K562 (cell line): ENCODE measurements around the gene RYR1. TPM values are rescaled to one million over a fixed set of nuclear protein-coding genes. Genes with fewer than 3 reads are reported as not detected.

Experiments
- ATAC-seq: fragments of 200-7000 bp; cut with Tn5 transposase; 3 replicates; pipeline ENCODE4 v1.9.1; 2020; ENCODE audit warnings: moderate library complexity
- BruUV-seq: library from RNA; stranded (reverse); fragments of 400-500 nt; replicated peaks from 2 replicates; lab custom pipeline; 2021; lab: Mats Ljungman, UMichigan
- CTCF ChIA-PET: fragments of 300-600 bp; formaldehyde crosslinking; extraction: SDS; loops from one replicate; lab custom pipeline; 2021; ENCODE audit warnings: low intra/inter-chr PET ratio; lab: Yijun Ruan, JAX
- POLR2A ChIA-PET: fragments of 300-600, 350-650 bp; sonication (Branson Sonifier 250); formaldehyde crosslinking; extraction: SDS; loops from one replicate; lab custom pipeline; 2021; ENCODE audit warnings: antibody characterized with exemption, inconsistent platforms; lab: Yijun Ruan, JAX
- DNase-seq, 4 experiments: peaks; one replicate each; pipeline versions ENCODE4 v3.0.0 to v3.0.0-alpha.2; 2011 to 2018; ENCODE audit warnings: low spot score in 3 of 4, mixed read lengths in 3 of 4; ENCODE audit errors: extremely low read depth in 1 of 4
- FAIRE-seq: peaks from 2 replicates; lab custom pipeline; 2011; peaks lifted over from hg19 to GRCh38; lab: Jason Lieb, UNC
- H2AFZ ChIP-seq: 2 replicates; pipeline ENCODE4 v1.6.0; 2011; ENCODE audit warnings: low read depth, low read length, control low read depth, inconsistent platforms
- H3K27ac ChIP-seq: fragments of 200-600 bp; 3 replicates; pipeline ENCODE4 v1.8.0; 2011; ENCODE audit warnings: low read depth, mild to moderate bottlenecking, control low read depth, inconsistent platforms, low read length, moderate library complexity, mixed read lengths; ENCODE audit errors: extremely low read depth
- H3K27me3 ChIP-seq, 2 experiments: fragments of 300-600 bp in 1 of 2; 2 replicates in 1 of 2; 3 replicates in 1 of 2; pipeline versions ENCODE4 v1.6.0 to v1.8.0; 2011; ENCODE audit warnings: inconsistent platforms in 2 of 2, low read length in 2 of 2, mild to moderate bottlenecking in 1 of 2, mixed read lengths in 1 of 2, moderate library complexity in 1 of 2; ENCODE audit not compliant: control insufficient read depth in 2 of 2, insufficient read depth in 2 of 2
- H3K36me3 ChIP-seq: fragments of 300-600 bp; 3 replicates; pipeline ENCODE4 v1.8.0; 2011; ENCODE audit warnings: mild to moderate bottlenecking, low read length, inconsistent platforms; ENCODE audit not compliant: control insufficient read depth, insufficient read depth
- H3K4me1 ChIP-seq, 2 experiments: fragments of 200-600 bp in 1 of 2; replicated peaks in 1 of 2; 2 replicates in 1 of 2; 3 replicates in 1 of 2; pipeline versions ENCODE4 v1.5.1 to v1.8.0; 2011; ENCODE audit warnings: inconsistent platforms in 2 of 2, low read length in 2 of 2, mild to moderate bottlenecking in 1 of 2, mixed read lengths in 1 of 2, moderate library complexity in 1 of 2; ENCODE audit not compliant: control insufficient read depth in 2 of 2, insufficient read depth in 2 of 2
- H3K4me2 ChIP-seq: 2 replicates; pipeline ENCODE4 v1.6.1; 2011; ENCODE audit warnings: low read length, control low read depth, inconsistent platforms, mixed read lengths; ENCODE audit not compliant: insufficient read depth
- H3K4me3 ChIP-seq: fragments of 200-600 bp; sonication (generic), shearing (Covaris generic); 2 replicates; pipeline ENCODE4 v1.5.1; 2016; ENCODE audit warnings: control low read depth, inconsistent platforms
- H3K79me2 ChIP-seq: fragments of 200-600 bp; 3 replicates; pipeline ENCODE4 v1.8.0; 2011; ENCODE audit warnings: low read length, inconsistent platforms; ENCODE audit not compliant: control insufficient read depth, insufficient read depth
- H3K9ac ChIP-seq, 2 experiments: 2 replicates each; pipeline versions ENCODE4 v1.6.0 to v1.6.1; 2011; ENCODE audit warnings: low read depth in 2 of 2, low read length in 2 of 2, control low read depth in 1 of 2, inconsistent platforms in 1 of 2, mild to moderate bottlenecking in 1 of 2, mixed read lengths in 1 of 2; ENCODE audit not compliant: insufficient read depth in 1 of 2
- H3K9me1 ChIP-seq: one replicate; pipeline ENCODE4 v1.6.0; 2011; ENCODE audit warnings: inconsistent platforms, mild to moderate bottlenecking, low read length, moderate library complexity; ENCODE audit not compliant: control insufficient read depth, insufficient read depth
- H3K9me3 ChIP-seq: replicated peaks from 2 replicates; pipeline ENCODE4 v1.5.1; 2011; ENCODE audit warnings: low read depth, low read length, inconsistent platforms; ENCODE audit not compliant: control insufficient read depth, insufficient read depth
- H4K20me1 ChIP-seq: replicated peaks from 2 replicates; pipeline ENCODE4 v1.6.1; 2011; ENCODE audit warnings: low read length, inconsistent platforms, mixed read lengths; ENCODE audit not compliant: control insufficient read depth, insufficient read depth
- CEBPZ ChIP-seq: fragments of 150-350 bp; IDR thresholded peaks from 2 replicates; pipeline ENCODE4 v1.6.1; 2014; ENCODE audit warnings: low read depth, mild to moderate bottlenecking, low read length, borderline replicate concordance
- GTF2B ChIP-seq: IDR thresholded peaks from 2 replicates; pipeline ENCODE4 v1.6.1; 2011; ENCODE audit not compliant: insufficient read length; ENCODE audit errors: extremely low read depth
- MAZ ChIP-seq, 2 experiments: fragments of 450-650 bp in 1 of 2; sonication (generic) in 1 of 2; formaldehyde crosslinking; IDR thresholded peaks in 1 of 2; conservative IDR thresholded peaks in 1 of 2; 2 replicates each; pipeline versions ENCODE4 v1.4.0 to v1.5.0; 2020; ENCODE audit warnings: mild to moderate bottlenecking in 1 of 2, missing genetic modification reagents in 1 of 2
- U2AF1 ChIP-seq: fragments of 200-400 bp; formaldehyde crosslinking; optimal IDR thresholded peaks from 2 replicates; pipeline ENCODE3; 2017; ENCODE audit warnings: mild to moderate bottlenecking, low read depth, low read length, moderate library complexity
- ZNF184 ChIP-seq: sonication (generic); formaldehyde crosslinking; IDR thresholded peaks from 2 replicates; pipeline ENCODE4 v1.5.0; 2020; ENCODE audit warnings: missing genetic modification reagents
- ZNF3 ChIP-seq: fragments of 250-450 bp; sonication (Bioruptor Pico); IDR thresholded peaks from 2 replicates; pipeline ENCODE4 v1.5.0; 2021; ENCODE audit warnings: mild to moderate bottlenecking, moderate library complexity
- WGBS: fragments of 100-300 bp; shearing (Covaris generic); methylation state at CpG from one replicate; pipeline ENCODE4 v1.1.6; 2016; ENCODE audit warnings: low coverage, mixed read lengths; ENCODE audit not compliant: insufficient coverage; ENCODE audit errors: missing lambda C conversion rate; 5-methylcytosine and 5-hydroxymethylcytosine counted together
- in situ Hi-C: fragments of 300-500 bp; cut with MboI; formaldehyde crosslinking; loops from 4 replicates; pipeline ENCODE4 v1.15.0; 2018; ENCODE audit warnings: inconsistent platforms, mixed read lengths
- intact Hi-C: fragments of 100-400 bp; cut with micrococcal nuclease; formaldehyde crosslinking; loops from 2 replicates; pipeline ENCODE4 v1.14.2; 2022
- polyA plus RNA-seq, 8 experiments: library from polyadenylated mRNA; depleted of rRNA in 4 of 8; stranded (reverse) in 5 of 8; unstranded in 3 of 8; fragments of >200 nt; fragmentation: Nextera tagmentation in 2 of 8; fragmentation: Illumina TruSeq in 1 of 8; extraction: Ambion mirVana in 2 of 8; extraction: Trizol in 1 of 8; gene quantifications; 2 replicates each; pipeline versions ENCODE4 v1.2.1 to v1.2.3, GENCODE V29; 2011 to 2014; ENCODE audit warnings: inconsistent platforms in 1 of 8, missing spikeins in 1 of 8
- total RNA-seq, 7 experiments: library from RNA; depleted of rRNA in 6 of 7; stranded (reverse); fragments of >200 nt in 6 of 7; fragmentation: Illumina TruSeq in 2 of 7; extraction: Trizol in 2 of 7; gene quantifications; 2 replicates each; pipeline versions ENCODE4 v1.2.1 to v1.2.3, GENCODE V29; 2011 to 2021; ENCODE audit warnings: low replicate concordance in 1 of 7

The RYR1 gene
- total and polyA plus RNA-seq, 9 of the 15 experiments (the other 6 are each of a cell fraction or from before 2014, with no cell fraction given), result 0.11 to 7.4 (median 3.7) TPM

- TF ChIP-seq CEBPZ (no peak), MAZ (CRISPR knock-in tag; conservative IDR thresholded peaks at IDR 0.05 in 1 of 2, IDR thresholded peaks at IDR 0.05 in 1 of 2) (no peak), GTF2B (no peak), U2AF1 (no peak)
These were observed 130.0 kb downstream of the RYR1 start (continued) for GRCh38 chr19:38563475-38563874.

- Histone ChIP-seq H3K79me2 (no peaks in the 10 kb centered on the region), H3K9me3 (no peaks in the 10 kb centered on the region), H3K27ac (no peak overlapping the region), H3K9ac (no peak overlapping the region), H3K4me3 (no peak overlapping the region), H3K4me1 (peaks cover 0 to 21% of the 10 kb centered on the region in 2 experiments; a peak in 2 of 5 replicates), H3K36me3 (no peaks in the 10 kb centered on the region)
- in situ Hi-C loops, result no loop called here
- BruUV-seq, result no TSS peak
- no peak for ATAC-seq
- POLR2A ChIA-PET, result interaction anchor here (1.0 kb wide), 1 partner anchor 8 kb away, joined by 4 read pairs; no protein-coding TSS in a partner anchor
- CTCF ChIA-PET, result no interaction called here
- no peak for TF ChIP-seq ZNF3
- TF ChIP-seq ZNF184 (CRISPR knock-in tag), result no peak
- TF ChIP-seq, all 486 proteins: peak for 0
- 89% methylated on average over 11 of the region's 111 CpGs for WGBS
- H4K20me1 ChIP-seq, result no peaks in the 10 kb centered on the region
- intact Hi-C loops, result no loop called here
- no peaks in the 10 kb centered on the region for H3K27me3 ChIP-seq
- no peak for FAIRE-seq
- no peak overlapping the region for H3K4me2 ChIP-seq
- no peaks in the 10 kb centered on the region for H3K9me1 ChIP-seq
- DNase-seq, result no peak
- no peak overlapping the region for H2AFZ ChIP-seq
These were observed 131.6 kb downstream of the RYR1 start for GRCh38 chr19:38564981-38565690.
